Right lobe of liver (tissue), 6 donors: Measurements from ENCODE around the gene LIPE. TPM values are rescaled to one million over a fixed set of nuclear protein-coding genes. Genes with fewer than 3 reads are reported as not detected.
A peak's percentile ranks its signal among the peaks of the same experiment; 100 is the strongest.

Experiments
- ATAC-seq, 4 donors: fragments of 200-7000 bp; cut with Tn5 transposase; one replicate each; pipeline ENCODE4 v1.9.1; 2020; ENCODE audit warnings: mild to moderate bottlenecking in 4 of 4, moderate library complexity in 4 of 4
- DNase-seq, 3 donors: peaks; one replicate each; pipeline ENCODE4 v3.0.0-alpha.2; 2020
- H3K27ac ChIP-seq, 3 donors: fragments of 200-600 bp; one replicate each; pipeline ENCODE4 v1.8.0; 2022
- H3K27me3 ChIP-seq, 2 donors: fragments of 200-600 bp; one replicate each; pipeline ENCODE4 v1.8.0; 2022
- H3K36me3 ChIP-seq, 4 donors: fragments of 200-600 bp; sonication (generic) in 1 of 4; one replicate each; pipeline versions ENCODE4 v1.5.1 to v1.8.0; 2017 to 2022; ENCODE audit warnings: control low read depth in 1 of 4
- H3K4me1 ChIP-seq, 4 donors: fragments of 200-600 bp; sonication (generic) in 1 of 4; one replicate each; pipeline versions ENCODE4 v1.5.1 to v1.8.0; 2017 to 2022; ENCODE audit warnings: control low read depth in 1 of 4
- H3K4me3 ChIP-seq, 3 donors: fragments of 200-600 bp; one replicate each; pipeline ENCODE4 v1.8.0; 2022
- H3K9me3 ChIP-seq, 4 donors: fragments of 200-600 bp; sonication (generic) in 1 of 4; one replicate each; pipeline versions ENCODE4 v1.5.1 to v1.8.0; 2017 to 2022; ENCODE audit warnings: control low read depth in 1 of 4
- POLR2A ChIP-seq: fragments of 450-650 bp; IDR thresholded peaks from one replicate; pipeline ENCODE4 v1.6.1; 2017; ENCODE audit warnings: antibody characterized with exemption, mild to moderate bottlenecking
- WGBS: methylation state at CpG from one replicate; pipeline ENCODE4 v1.1.6; 2018; ENCODE audit warnings: low coverage, low lambda C conversion rate; ENCODE audit not compliant: insufficient coverage; ENCODE audit errors: missing lambda C conversion rate; 5-methylcytosine and 5-hydroxymethylcytosine counted together
- intact Hi-C, 2 donors: fragments of 100-400 bp; cut with DNase I; formaldehyde crosslinking; loops; one replicate each; pipeline versions ENCODE4 v1.11.2 to v1.14.1; 2022
- total RNA-seq, 6 experiments: library from RNA; depleted of rRNA in 2 of 6; stranded (reverse); fragments of >200 nt in 2 of 6; fragmentation: NEBNext Ultra II Directional in 3 of 6; extraction: Animal tissue kit (Norgen Biotek cat#: 25700) in 3 of 6; gene quantifications; one replicate each; pipeline versions ENCODE4 v1.1.0 to v1.2.4, GENCODE V29; 2016 to 2023
- TF ChIP-seq, protein P1 (sequence below), 4 donors: fragments of 200-600 bp in 3 of 4; fragments of 450-650 bp in 1 of 4; IDR thresholded peaks; one replicate each; pipeline versions ENCODE4 v1.5.1 to v1.8.0; 2016 to 2022; ENCODE audit warnings: antibody characterized with exemption in 4 of 4, mild to moderate bottlenecking in 2 of 4
- donor health status: DM: no; HTN: yes; CAD: no.
- donor health status: DM: no; HTN: no; CAD: no.
- donor health status: DM: no; HTN: no; CAD: no.
- donor health status: DM: no; HTN: yes; CAD: no.
- donor health status: DM: no; HTN: yes; CAD: no.

Gene LIPE
- total RNA-seq, 6 experiments from 2014 or later = 0.87 to 2.5 (median 1.8) TPM

DNA sequence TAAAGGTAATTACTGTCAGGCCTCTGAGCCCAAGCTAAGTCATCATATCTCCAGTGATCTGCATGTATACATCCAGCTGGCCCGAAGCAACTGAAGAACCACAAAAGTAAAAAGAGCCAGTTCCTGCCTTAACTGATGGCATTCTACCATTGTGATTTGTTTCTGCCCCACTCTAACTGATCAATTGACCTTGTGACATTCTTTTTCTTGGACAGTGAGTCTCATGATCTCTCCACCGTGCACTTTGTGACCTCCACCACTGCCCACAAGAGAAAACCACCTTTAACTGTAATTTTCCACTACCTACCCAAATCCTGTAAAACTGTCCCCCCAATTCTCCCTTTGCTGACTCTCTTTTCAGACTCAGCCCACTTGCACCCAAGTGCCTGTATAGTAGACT lies 32.7 kb upstream of the LIPE start:
- Histone ChIP-seq H3K4me3 (no peak overlapping the region), H3K27ac (no peak overlapping the region), H3K27me3 (no peaks in the 10 kb centered on the region), H3K4me1 (no peaks in the 10 kb centered on the region), H3K9me3 (no peaks in the 10 kb centered on the region), H3K36me3 (no peaks in the 10 kb centered on the region)
- 38% methylated on average over 1 of the region's 2 CpGs for WGBS
- ATAC-seq = no peak
- TF ChIP-seq POLR2A = no peak
- TF ChIP-seq, protein P1, sequence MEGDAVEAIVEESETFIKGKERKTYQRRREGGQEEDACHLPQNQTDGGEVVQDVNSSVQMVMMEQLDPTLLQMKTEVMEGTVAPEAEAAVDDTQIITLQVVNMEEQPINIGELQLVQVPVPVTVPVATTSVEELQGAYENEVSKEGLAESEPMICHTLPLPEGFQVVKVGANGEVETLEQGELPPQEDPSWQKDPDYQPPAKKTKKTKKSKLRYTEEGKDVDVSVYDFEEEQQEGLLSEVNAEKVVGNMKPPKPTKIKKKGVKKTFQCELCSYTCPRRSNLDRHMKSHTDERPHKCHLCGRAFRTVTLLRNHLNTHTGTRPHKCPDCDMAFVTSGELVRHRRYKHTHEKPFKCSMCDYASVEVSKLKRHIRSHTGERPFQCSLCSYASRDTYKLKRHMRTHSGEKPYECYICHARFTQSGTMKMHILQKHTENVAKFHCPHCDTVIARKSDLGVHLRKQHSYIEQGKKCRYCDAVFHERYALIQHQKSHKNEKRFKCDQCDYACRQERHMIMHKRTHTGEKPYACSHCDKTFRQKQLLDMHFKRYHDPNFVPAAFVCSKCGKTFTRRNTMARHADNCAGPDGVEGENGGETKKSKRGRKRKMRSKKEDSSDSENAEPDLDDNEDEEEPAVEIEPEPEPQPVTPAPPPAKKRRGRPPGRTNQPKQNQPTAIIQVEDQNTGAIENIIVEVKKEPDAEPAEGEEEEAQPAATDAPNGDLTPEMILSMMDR (IDR thresholded peaks at IDR 0.05) = no peak
- no peak for DNase-seq
- intact Hi-C loops = no loop called here

DNA sequence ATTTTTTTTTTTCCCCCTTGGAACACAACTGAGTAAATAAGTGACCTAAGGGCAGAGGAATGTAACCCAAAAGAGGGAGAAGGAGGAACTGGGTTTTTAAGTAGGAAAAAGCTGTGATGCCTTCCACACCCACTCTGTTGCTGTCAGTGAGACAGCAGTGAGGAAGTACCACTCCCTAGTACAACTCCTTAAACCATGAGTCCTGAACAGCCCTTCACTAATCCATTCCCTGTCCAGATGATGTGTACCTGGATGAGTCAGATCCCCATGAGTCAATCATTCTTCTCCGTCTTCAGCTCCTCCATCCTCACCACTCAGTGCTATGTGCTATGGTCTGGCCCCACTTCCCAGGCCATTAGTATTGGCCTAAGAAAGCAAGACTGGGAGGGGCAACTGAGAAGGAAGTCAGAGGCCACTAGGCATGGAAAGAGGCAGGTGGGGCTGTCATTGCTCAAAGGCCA lies 28.5 kb upstream of the LIPE start:
- Histone ChIP-seq H3K27ac (no peak overlapping the region), H3K4me3 (no peak overlapping the region), H3K4me1 (peaks cover 0 to 3% (median 2%) of the 10 kb centered on the region in 4 donors), H3K9me3 (no peaks in the 10 kb centered on the region), H3K36me3 (no peaks in the 10 kb centered on the region), H3K27me3 (no peaks in the 10 kb centered on the region)
- ATAC-seq = peak in 1 of 4 donors; percentile 44
- intact Hi-C loops = no loop called here
- 80% methylated on average over 1 of the region's 1 CpG for WGBS
- DNase-seq = no peak
- TF ChIP-seq, protein P1 (IDR thresholded peaks at IDR 0.05) = no peak
- TF ChIP-seq POLR2A = no peak

DNA sequence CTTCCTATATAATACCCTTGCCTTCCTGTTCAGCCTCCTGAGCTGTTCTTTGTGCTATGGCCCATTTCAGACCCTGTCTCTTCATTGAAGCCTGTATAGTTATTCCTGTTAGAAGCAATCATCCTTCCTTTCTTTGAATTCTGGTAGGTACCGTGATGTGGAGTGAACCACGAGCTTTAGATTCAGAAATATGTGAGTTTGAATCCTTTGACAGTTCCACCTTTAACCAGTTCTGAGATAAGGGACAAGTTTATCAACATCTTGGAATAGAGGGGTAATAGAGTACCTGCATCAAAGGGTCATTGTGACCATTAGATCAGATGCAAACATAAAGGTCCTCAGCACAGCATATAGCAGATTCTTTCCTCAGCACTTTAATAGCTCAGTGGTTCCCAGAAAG lies 27.9 kb upstream of the LIPE start:
- ATAC-seq = no peak
- peaks cover under 1 to 7% (median 4%) of the 10 kb centered on the region in 4 donors for H3K4me1 ChIP-seq
- no peaks in the 10 kb centered on the region for H3K27me3 ChIP-seq
- DNase-seq = no peak
- intact Hi-C loops = no loop called here
- TF ChIP-seq, protein P1 (IDR thresholded peaks at IDR 0.05) = no peak
- no peak for TF ChIP-seq POLR2A
- no peak overlapping the region for H3K4me3 ChIP-seq
- H3K36me3 ChIP-seq = no peaks in the 10 kb centered on the region
- H3K27ac ChIP-seq = no peak overlapping the region
- WGBS = 78% methylated on average over 2 of the region's 2 CpGs
- no peaks in the 10 kb centered on the region for H3K9me3 ChIP-seq

DNA sequence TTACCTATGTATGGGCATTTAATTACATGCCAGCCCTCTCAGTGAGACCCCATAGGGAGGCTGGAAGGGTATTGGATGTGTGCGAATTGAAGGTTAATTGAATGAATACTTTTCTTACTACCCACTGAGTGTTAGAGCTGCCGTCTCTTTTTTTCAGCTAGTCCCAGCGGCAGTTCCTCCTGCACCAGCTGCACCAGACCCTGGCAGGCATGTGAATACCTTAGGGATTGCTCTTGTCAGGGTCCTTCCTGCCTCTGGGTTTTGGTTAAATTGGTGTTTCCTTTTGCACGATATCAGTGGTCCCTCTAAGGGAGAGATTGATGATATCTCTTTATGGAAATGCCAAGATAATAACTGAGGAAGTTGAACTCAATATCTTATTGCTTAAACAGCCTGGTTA lies 25.4 kb upstream of the LIPE start:
- no peaks in the 10 kb centered on the region for H3K36me3 ChIP-seq
- WGBS = 30% methylated on average over 4 of the region's 4 CpGs
- DNase-seq = no peak
- intact Hi-C loops = loop anchor here (5.0 kb wide), 2 partner anchors 70 to 75 kb away; partner anchors contain the start of gene CEACAM1 (in 1 of the 2)
- no peaks in the 10 kb centered on the region for H3K9me3 ChIP-seq
- H3K27me3 ChIP-seq = no peaks in the 10 kb centered on the region
- TF ChIP-seq, protein P1 (IDR thresholded peaks at IDR 0.05) = no peak
- TF ChIP-seq POLR2A = no peak
- no peak overlapping the region for H3K4me3 ChIP-seq
- H3K4me1 ChIP-seq = peaks cover 2 to 13% (median 8%) of the 10 kb centered on the region in 4 donors
- H3K27ac ChIP-seq = no peak overlapping the region
- no peak for ATAC-seq
